Measurements from ENCODE around the gene LRRC23.
A peak's percentile ranks its signal among the peaks of the same experiment; 100 is the strongest.
"Not testable (repeated sequence)": the region's sequence is repeated elsewhere in the genome, so short reads cannot be mapped to it uniquely, and the experiment has no call there.

The LRRC23 gene

DNA sequence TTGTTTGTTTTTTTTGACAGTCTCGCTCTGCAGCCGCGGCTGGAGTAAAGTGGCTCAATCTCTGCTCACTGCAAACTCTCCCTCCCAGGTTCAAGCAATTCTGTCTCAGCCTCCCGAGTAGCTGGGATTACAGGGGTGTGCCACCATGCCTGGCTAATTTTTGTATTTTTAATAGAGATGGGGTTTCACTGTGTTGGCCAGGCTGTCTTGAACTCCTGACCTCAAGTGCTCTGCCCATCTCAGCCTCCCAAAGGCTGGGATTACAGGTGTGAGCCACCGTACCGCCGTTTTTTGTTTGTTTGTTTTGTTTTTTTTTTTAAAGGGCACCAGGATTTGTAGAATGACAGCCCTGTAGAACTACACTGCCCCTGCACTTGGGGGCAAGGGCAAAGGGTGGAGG lies 15.8 kb upstream of the LRRC23 start:
- H3K4me1 Mint-ChIP-seq = peaks cover 30% of the 10 kb centered on the region
- not testable (repeated sequence) for H3K27me3 Mint-ChIP-seq, H3K9me3 Mint-ChIP-seq

GRCh38 chr12:6889775-6890573 lies 14.6 kb upstream of the LRRC23 start:
- not testable (repeated sequence) for ATAC-seq, H3K9me3 Mint-ChIP-seq, DNase-seq, H3K27me3 Mint-ChIP-seq
- Mint-ChIP-seq H3K4me1 (peaks cover 30% of the 10 kb centered on the region), H3K4me3 (peak overlapping the region; percentile 86 to 90), H3K27ac (peak overlapping the region in 1 of 2 donors; percentile 98)

More for the DNA sequence above, 15.8 kb upstream of the LRRC23 start:
- H3K27ac Mint-ChIP-seq, DNase-seq, ATAC-seq, H3K4me3 Mint-ChIP-seq: not testable (repeated sequence)

DNA sequence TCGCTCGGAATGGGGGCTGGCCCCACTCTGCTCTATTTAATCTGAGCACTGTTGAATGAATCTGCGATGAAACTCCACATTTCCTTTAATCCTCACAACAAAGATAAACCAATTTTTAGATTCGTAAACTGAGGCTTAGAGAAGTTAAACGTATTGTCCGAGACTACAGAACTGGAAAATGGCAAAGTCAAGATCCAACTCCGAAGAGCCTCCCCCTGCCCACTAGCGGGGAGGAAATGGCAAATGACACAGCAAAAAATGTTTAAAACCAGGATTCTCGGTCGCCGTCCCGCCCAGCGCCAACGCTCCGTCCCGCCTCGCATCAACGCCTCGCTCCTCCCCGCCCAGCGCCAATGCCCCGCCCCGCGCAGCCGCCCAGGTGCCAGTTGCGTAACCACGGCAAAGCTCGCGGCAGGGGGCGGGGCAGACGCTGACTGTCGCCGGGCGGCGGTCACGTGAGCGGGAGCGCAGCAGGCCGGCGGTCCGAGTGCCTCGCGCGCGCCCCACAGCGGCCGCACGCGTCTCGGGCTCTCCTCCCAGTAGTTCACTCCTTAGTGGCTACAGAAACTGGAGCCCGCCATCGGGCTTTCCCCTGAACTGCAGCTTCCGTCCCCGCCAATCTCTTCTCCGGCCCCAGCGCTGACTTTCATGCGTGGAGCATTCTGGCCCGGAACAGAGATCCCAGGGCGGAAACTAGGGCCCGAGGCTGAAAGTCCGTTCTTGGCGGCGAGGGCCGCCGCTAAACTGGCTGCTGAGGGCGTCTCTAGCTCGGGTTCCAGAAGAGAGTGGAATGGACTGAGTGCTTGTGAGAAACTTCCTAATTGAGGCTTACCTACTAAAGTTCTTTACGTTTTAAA lies 13.6 kb upstream of the LRRC23 start:
- no peaks in the 10 kb centered on the region for H3K27me3 Mint-ChIP-seq
- ATAC-seq = peak; percentile 97
- H3K4me1 Mint-ChIP-seq = peaks cover 30% of the 10 kb centered on the region
- peak overlapping the region; percentile 86 to 90 for H3K4me3 Mint-ChIP-seq
- H3K27ac Mint-ChIP-seq = peak overlapping the region; percentile 92 to 98
- no peaks in the 10 kb centered on the region for H3K9me3 Mint-ChIP-seq
- DNase-seq = peak; percentile 99

DNA sequence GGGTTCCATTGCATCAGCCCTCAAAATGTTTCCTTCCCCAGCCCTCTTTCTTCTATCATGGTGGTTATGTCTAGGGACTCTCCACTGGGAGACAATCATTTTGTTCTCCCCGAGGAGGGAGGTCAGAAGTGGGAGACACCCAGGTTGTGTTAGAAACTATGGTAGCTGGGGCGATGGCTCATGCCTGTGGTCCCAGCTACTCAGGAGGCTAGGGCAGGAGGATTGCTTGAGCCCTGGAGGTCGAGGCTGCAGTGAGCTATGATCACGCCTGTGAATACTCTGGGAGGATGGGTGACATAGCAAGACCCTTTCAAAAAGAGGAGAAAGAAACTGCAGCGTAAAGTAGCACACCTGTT lies 13.0 kb upstream of the LRRC23 start:
- DNase-seq (peak in 1 of 2 donors; percentile 54), ATAC-seq (peak; percentile 39)
- H3K27ac Mint-ChIP-seq = peak overlapping the region; percentile 92 to 98
- H3K27me3 Mint-ChIP-seq = no peaks in the 10 kb centered on the region
- H3K4me3 Mint-ChIP-seq = peak overlapping the region; percentile 86 to 90
- H3K9me3 Mint-ChIP-seq = no peaks in the 10 kb centered on the region
- H3K4me1 Mint-ChIP-seq = peaks cover 30% of the 10 kb centered on the region

- H3K27ac Mint-ChIP-seq = peak overlapping the region in 1 of 2 donors; percentile 15
- not testable (repeated sequence) for H3K9me3 Mint-ChIP-seq
- peak overlapping the region; percentile 86 to 90 for H3K4me3 Mint-ChIP-seq
These were observed 11.9 kb upstream of the LRRC23 start for GRCh38 chr12:6892683-6893082.

GRCh38 chr12:6894321-6894720 lies 10.3 kb upstream of the LRRC23 start:
- Mint-ChIP-seq H3K4me1 (peaks cover 31% of the 10 kb centered on the region), H3K27me3 (no peaks in the 10 kb centered on the region), H3K9me3 (no peaks in the 10 kb centered on the region), H3K4me3 (no peak overlapping the region), H3K27ac (no peak overlapping the region)
- DNase-seq (no peak), ATAC-seq (no peak)

More at GRCh38 chr12:6892683-6893082, 11.9 kb upstream of the LRRC23 start:
- ATAC-seq, DNase-seq, H3K27me3 Mint-ChIP-seq: not testable (repeated sequence)
- peaks cover 30% of the 10 kb centered on the region for H3K4me1 Mint-ChIP-seq

- Mint-ChIP-seq H3K4me3 (no peak overlapping the region), H3K4me1 (peaks cover 25% of the 10 kb centered on the region), H3K27me3 (no peaks in the 10 kb centered on the region), H3K9me3 (no peaks in the 10 kb centered on the region), H3K27ac (no peak overlapping the region)
- no peak for ATAC-seq
- no peak for DNase-seq
These were observed 7.7 kb upstream of the LRRC23 start for GRCh38 chr12:6896846-6897435.

GRCh38 chr12:6899427-6899826 lies 5.2 kb upstream of the LRRC23 start:
- peaks cover 16% of the 10 kb centered on the region for H3K4me1 Mint-ChIP-seq
- DNase-seq = no peak
- no peak overlapping the region for H3K4me3 Mint-ChIP-seq
- no peaks in the 10 kb centered on the region for H3K27me3 Mint-ChIP-seq
- H3K9me3 Mint-ChIP-seq = no peaks in the 10 kb centered on the region
- ATAC-seq = no peak
- no peak overlapping the region for H3K27ac Mint-ChIP-seq

- Mint-ChIP-seq H3K27ac (peak overlapping the region in 1 of 2 donors; percentile 19), H3K9me3 (no peaks in the 10 kb centered on the region), H3K27me3 (no peaks in the 10 kb centered on the region), H3K4me3 (no peak overlapping the region), H3K4me1 (peaks cover 16% of the 10 kb centered on the region)
- DNase-seq (peak in 1 of 2 donors; percentile 36), ATAC-seq (no peak)
These were observed 4.6 kb upstream of the LRRC23 start for GRCh38 chr12:6899837-6900519.

DNA sequence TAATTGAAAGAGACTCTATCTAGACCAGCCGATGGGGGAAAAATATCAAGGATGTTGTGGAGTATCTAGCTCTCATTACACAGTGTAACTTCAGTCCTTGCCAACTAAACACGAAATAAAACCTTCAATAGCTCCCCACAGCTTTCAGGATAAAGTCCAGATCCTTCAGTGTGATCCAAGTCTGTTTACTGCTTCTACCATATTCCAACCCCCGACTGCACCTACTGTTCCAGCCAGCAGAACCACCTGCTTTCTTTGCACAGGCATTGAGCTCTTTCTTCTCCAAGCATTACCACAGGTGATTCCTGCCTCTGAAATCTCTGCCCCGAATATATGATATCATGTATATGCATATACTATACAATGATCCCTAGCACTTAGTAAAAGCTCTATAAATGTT lies 2.2 kb upstream of the LRRC23 start:
- no peak overlapping the region for H3K4me3 Mint-ChIP-seq
- no peak overlapping the region for H3K27ac Mint-ChIP-seq
- ATAC-seq = no peak
- no peaks in the 10 kb centered on the region for H3K9me3 Mint-ChIP-seq
- DNase-seq = no peak
- peaks cover 16% of the 10 kb centered on the region for H3K4me1 Mint-ChIP-seq
- no peaks in the 10 kb centered on the region for H3K27me3 Mint-ChIP-seq

DNA sequence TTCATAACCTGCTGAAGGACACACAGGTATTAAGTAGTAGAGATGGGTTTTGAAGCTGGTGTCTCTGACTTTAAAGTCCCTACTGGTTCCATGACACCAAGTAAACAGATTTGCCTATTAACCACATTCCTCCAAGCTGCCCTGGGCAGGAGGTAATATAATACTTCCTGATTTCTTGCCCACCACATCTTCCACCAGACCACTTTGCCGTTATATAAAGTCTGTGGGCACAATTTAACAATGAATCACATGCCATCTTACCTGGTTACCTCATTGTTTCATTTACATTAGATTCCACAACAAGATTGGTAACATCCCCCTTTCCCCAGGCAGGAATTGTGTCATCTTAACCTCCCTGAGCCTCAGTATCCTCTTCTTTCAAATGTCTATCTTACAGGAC lies 900 bp upstream of the LRRC23 start:
- Mint-ChIP-seq H3K27ac (no peak overlapping the region), H3K27me3 (no peaks in the 10 kb centered on the region), H3K9me3 (no peaks in the 10 kb centered on the region), H3K4me1 (peaks cover 16% of the 10 kb centered on the region), H3K4me3 (no peak overlapping the region)
- ATAC-seq (no peak), DNase-seq (no peak)

DNA sequence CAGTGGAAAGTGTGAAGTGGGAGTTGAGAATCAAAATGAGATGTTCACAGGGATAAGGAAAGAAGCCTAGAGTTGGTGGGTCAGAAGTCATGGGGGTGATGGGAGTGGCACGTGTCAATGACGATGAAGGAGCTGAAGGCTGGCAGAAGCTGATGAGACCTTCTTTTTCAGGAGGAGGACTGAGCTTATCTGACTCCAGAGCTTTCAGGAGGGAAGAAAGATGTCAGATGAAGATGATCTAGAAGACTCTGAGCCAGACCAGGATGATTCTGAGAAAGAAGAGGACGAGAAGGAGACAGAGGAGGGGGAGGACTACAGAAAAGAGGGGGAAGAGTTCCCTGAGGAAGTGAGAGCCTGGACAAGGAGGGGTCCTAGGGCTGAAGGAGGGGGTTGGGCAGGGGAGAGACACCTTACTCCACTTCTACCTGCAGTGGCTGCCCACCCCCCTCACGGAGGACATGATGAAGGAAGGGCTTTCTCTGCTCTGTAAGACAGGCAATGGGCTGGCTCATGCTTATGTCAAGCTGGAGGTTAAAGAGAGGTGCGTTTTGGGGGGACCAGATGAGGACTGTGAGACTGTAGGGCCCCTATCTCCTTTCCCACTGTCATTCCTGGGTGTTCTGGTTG lies 905 bp downstream of the LRRC23 start:
- H3K4me3 Mint-ChIP-seq = no peak overlapping the region
- no peak overlapping the region for H3K27ac Mint-ChIP-seq
- peaks cover 4% of the 10 kb centered on the region for H3K4me1 Mint-ChIP-seq
- no peaks in the 10 kb centered on the region for H3K9me3 Mint-ChIP-seq
- H3K27me3 Mint-ChIP-seq = no peaks in the 10 kb centered on the region
- ATAC-seq (no peak), DNase-seq (no peak)

DNA sequence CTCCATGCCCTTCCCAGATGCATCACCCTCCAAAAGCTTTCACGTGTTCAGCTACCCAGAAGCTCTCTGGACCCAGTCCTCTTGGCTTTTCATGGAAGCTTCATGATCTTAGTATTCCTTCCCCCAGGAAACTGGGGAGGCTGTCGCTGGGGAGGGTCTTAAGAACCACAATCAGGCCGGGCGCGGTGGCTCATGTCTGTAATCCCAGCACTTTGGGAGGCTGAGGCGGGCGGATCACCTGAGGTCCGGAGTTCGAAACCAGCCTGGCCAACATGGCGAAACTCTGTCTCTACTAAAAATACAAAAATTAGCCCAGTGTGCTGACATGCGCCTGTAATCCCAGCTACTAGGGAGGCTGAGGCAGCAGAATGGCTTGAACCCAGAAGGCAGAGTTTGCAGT lies 3.5 kb downstream of the LRRC23 start:
- H3K4me1 Mint-ChIP-seq, H3K27ac Mint-ChIP-seq, ATAC-seq, H3K27me3 Mint-ChIP-seq, H3K4me3 Mint-ChIP-seq, DNase-seq, H3K9me3 Mint-ChIP-seq: not testable (repeated sequence)

GRCh38 chr12:6909421-6910145 lies 5.0 kb downstream of the LRRC23 start:
- H3K4me3 Mint-ChIP-seq = no peak overlapping the region
- no peak overlapping the region for H3K27ac Mint-ChIP-seq
- no peaks in the 10 kb centered on the region for H3K9me3 Mint-ChIP-seq
- peaks cover 17% of the 10 kb centered on the region for H3K4me1 Mint-ChIP-seq
- DNase-seq (no peak), ATAC-seq (no peak)
- H3K27me3 Mint-ChIP-seq = no peaks in the 10 kb centered on the region

Measured in stimulated activated naive CD8-positive, alpha-beta T cell treated with anti-CD3 and anti-CD28 coated beads, Interleukin-15, amount 100 ng/mL, for 72 hours (primary cell).